WI38 (cell line): Measurements from ENCODE around the gene ARHGEF11.

Source experiments
- H3K4me3 ChIP-seq: 2 replicates; pipeline ENCODE4 v1.5.1; 2011; ENCODE audit warnings: low read depth, mild to moderate bottlenecking, control low read depth, low read length
- TF ChIP-seq, protein P1 (sequence below): IDR thresholded peaks from 2 replicates; pipeline ENCODE4 v1.5.1; 2012; ENCODE audit warnings: low read depth, mild to moderate bottlenecking, control low read depth, low read length

ARHGEF11 gene

DNA sequence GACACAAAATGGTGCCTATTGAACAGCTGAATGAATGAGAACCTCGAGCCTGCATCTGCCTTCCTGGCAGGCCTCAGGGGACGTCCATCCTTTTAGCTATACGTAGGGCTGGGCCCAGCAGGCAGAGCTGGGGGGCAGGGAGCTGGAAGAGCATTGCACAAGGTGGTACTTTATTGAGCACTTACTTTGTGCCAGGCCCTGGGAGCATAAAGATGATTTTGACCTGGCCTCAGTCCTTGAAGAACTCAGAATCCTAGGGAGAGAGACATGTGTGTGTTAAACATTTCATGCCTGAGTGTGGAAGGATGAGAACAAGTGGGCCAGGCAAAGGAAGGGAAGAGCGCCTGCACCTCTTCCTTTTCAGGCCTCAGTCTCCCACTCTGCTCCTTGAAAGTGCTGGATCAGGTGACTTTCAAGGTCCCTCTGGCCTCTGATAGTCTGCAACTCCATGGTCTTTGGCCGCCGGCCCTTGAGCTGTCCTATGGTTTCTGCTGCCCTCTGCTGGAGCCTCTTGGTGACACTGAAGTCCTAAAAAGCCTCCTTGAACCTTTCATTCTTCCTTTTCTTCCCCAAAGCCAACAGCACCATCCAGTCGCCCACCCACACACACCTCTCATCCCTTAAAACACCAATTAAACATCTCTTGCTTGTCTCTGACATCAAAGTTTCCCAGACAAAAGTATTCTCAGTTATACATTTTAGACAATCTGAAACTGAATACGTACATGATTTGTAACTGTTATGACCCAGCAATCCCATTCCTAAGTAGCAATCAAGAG, 155.6 kb downstream of the ARHGEF11 start:
- no peak overlapping the region for H3K4me3 ChIP-seq
- TF ChIP-seq, protein P1, sequence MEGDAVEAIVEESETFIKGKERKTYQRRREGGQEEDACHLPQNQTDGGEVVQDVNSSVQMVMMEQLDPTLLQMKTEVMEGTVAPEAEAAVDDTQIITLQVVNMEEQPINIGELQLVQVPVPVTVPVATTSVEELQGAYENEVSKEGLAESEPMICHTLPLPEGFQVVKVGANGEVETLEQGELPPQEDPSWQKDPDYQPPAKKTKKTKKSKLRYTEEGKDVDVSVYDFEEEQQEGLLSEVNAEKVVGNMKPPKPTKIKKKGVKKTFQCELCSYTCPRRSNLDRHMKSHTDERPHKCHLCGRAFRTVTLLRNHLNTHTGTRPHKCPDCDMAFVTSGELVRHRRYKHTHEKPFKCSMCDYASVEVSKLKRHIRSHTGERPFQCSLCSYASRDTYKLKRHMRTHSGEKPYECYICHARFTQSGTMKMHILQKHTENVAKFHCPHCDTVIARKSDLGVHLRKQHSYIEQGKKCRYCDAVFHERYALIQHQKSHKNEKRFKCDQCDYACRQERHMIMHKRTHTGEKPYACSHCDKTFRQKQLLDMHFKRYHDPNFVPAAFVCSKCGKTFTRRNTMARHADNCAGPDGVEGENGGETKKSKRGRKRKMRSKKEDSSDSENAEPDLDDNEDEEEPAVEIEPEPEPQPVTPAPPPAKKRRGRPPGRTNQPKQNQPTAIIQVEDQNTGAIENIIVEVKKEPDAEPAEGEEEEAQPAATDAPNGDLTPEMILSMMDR: peak; percentile 76

DNA sequence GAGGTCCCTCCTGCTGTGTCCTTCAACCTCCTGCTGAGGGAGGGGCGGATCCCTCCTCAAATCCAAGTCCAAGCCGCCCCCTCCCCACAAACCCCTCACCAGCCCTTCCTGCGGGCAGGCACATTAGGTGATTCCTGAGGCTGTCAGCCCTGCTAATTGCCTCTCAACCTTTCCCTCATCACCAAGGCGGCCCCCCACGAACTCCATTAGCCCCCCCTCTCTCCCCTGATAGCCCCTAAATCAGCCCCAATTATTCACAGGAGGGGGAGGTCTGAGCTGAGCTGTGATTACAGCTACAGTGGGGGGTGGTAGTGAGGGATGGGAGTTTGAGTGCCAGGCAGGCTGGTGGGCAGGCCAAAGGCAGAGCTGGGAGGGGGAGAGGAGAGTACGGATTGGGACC, 157.8 kb downstream of the ARHGEF11 start:
- no peak overlapping the region for H3K4me3 ChIP-seq
- TF ChIP-seq, protein P1: no peak

DNA sequence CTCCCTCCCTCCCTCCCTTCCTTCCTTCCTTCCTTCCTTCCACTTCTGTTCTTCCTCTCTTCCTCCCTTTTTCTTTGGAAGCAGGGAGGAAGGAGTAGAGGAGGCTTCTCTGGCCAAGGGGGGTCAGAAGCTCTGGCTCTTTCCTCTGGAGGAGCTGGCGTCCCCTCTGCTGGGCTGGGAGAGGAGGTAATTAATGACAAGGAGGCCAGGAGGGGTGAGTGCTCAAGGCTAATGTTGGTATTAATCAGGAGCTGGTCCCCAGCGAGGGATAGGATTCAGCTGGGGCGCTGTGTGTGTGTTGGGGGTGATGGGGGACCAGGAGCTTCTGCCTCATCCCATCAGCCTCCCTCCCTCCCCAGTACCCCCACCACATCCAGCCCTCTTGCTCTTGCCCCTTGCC, 158.2 kb downstream of the ARHGEF11 start:
- H3K4me3 ChIP-seq: no peak overlapping the region
- TF ChIP-seq, protein P1: no peak

DNA sequence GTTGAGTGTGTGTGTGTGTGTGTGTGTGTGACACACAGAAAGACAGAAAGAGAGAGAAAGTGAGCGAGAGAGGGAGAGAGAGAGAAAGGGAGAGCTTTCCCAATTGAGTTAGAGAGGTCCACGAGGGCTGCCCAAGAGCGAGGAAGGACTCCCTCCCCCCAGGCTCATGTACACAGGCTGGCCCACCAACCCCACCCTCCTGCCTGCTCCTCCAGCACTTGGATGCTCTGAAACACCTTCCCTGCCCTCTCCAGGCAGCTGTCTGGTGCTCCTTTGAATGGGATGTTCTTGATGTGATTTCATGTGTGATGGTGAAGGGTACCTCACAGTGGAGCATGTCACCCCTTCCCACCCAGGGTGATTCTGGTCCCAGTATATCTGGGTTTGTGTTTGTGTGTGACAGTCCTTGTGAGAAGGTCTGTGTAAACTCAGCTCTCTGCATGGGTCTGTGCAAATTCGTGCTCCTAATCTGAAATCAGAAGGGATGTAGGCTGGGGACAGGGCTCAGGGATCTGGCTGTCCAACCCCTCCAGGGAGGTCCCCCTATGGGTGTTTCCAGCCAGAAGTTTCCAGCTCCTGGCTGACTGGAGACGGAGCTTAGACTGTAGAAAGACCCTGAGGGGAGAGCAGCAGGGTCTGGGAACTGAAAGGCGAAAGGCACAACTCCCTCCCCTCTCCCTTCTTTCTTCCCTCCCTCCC, 158.8 kb downstream of the ARHGEF11 start:
- no peak overlapping the region for H3K4me3 ChIP-seq
- TF ChIP-seq, protein P1: no peak

DNA sequence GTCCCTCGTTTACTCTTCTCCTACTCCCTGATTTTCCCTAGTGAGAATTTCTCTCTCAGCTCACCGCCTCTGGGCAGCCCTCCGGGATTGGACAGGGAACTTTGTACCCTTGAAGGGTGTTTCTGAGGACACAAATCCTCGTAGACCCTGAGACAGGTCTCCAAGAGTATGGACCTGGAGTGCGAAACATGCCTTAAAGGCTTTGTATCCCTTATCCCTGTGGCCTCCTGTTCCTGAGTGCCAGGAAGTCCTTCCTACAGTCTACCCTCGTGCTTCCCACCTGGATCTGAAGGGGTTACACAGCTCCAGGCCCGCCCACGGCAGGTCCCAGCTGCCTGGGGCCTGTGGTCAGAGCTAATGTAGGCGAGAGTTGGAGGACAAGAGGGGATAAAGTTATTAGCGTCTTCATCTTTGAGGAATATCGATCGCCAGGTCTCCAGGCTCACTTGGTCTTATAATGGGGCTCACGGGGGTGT, 159.6 kb downstream of the ARHGEF11 start:
- H3K4me3 ChIP-seq: no peak overlapping the region

DNA sequence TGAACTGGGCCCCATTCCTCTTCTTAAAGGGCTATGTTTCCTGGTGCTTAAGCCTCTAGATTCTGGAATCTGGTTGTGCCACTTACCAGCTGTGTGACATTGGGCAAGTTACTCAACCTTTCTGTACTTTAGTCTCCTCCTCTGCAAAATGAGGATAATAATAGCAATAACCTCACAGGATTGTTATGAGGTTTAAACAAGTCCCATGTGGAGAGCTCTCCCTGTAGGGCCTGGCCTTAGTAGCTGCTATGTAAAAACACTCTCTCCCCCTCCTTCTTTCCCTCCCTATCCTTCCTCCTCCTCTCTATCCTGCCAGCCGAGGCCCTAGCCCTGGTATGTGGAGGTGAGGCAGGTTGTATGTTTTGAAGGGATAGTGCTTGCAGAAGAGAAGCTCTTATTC, 160.2 kb downstream of the ARHGEF11 start:
- no peak overlapping the region for H3K4me3 ChIP-seq
- TF ChIP-seq, protein P1: no peak

More for the DNA sequence above, 159.6 kb downstream of the ARHGEF11 start:
- TF ChIP-seq, protein P1: no peak
